ENCODE measurements around the gene KIAA0753. TPM values are rescaled to one million over a fixed set of nuclear protein-coding genes. Genes with fewer than 3 reads are reported as not detected.

Gene KIAA0753
- polyA plus RNA-seq, 1 donor (not counting 4 experiments of a cell fraction or from before 2014, with no cell fraction given): 11.6 TPM

- Histone ChIP-seq H4K20me1 (ENCODE audit: control insufficient read depth, extremely low read depth, insufficient read depth, low read length) (no peaks in the 10 kb centered on the region), H3K4me1 (ENCODE audit: control insufficient read depth, extremely low read depth, insufficient read depth, low read length) (peaks cover 19% of the 10 kb centered on the region), H3K27ac (ENCODE audit: control insufficient read depth, insufficient read depth, low read length) (no peak overlapping the region), H3K79me2 (ENCODE audit: control insufficient read depth, insufficient read depth, low read length) (no peaks in the 10 kb centered on the region), H3K9me3 (ENCODE audit: control insufficient read depth, low read depth, low read length) (no peaks in the 10 kb centered on the region), H3K4me2 (ENCODE audit: control insufficient read depth, extremely low read depth, insufficient read depth, low read depth, low read length) (no peak overlapping the region), H3K36me3 (ENCODE audit: control insufficient read depth in 2 of 2, extremely low read depth in 1 of 2, insufficient read depth in 2 of 2, low read length in 2 of 2) (peaks cover 24 to 27% of the 10 kb centered on the region in 2 experiments), H3K9ac (ENCODE audit: control insufficient read depth, extremely low read depth, insufficient read depth, low read length) (no peak overlapping the region), H2AFZ (ENCODE audit: control insufficient read depth, low read length) (no peak overlapping the region), H3K9me1 (ENCODE audit: control insufficient read depth, extremely low read depth, insufficient read depth, low read length) (no peaks in the 10 kb centered on the region), H3K4me3 (ENCODE audit: control insufficient read depth in 2 of 3, extremely low read depth in 1 of 3, insufficient read depth in 2 of 3, low read depth in 1 of 3, low read length in 3 of 3) (no peak overlapping the region), H3K27me3 (ENCODE audit: control insufficient read depth, extremely low read depth, insufficient read depth, low read length) (no peaks in the 10 kb centered on the region)
- FAIRE-seq (no peak), DNase-seq (ENCODE audit: low read depth, low spot score) (no peak)
- dilution Hi-C loops (cut with MboI; ENCODE audit: extremely low pct_ligation_motif_present, low sequenced_read_pairs): no loop called here
- TF ChIP-seq CTCF (optimal IDR thresholded peaks at IDR 0.05 in 1 of 3, IDR thresholded peaks at IDR 0.05 in 1 of 3, conservative IDR thresholded peaks at IDR 0.05 in 1 of 3; ENCODE audit: extremely low read depth in 1 of 3, insufficient read depth in 2 of 3, low read length in 3 of 3): no peak
Observed at GRCh38 chr17:6588165-6588564, 52.3 kb downstream of the KIAA0753 start.

- Histone ChIP-seq H3K9me3 (ENCODE audit: control insufficient read depth, low read depth, low read length) (no peaks in the 10 kb centered on the region), H3K4me3 (ENCODE audit: control insufficient read depth in 2 of 3, extremely low read depth in 1 of 3, insufficient read depth in 2 of 3, low read depth in 1 of 3, low read length in 3 of 3) (no peak overlapping the region), H3K27ac (ENCODE audit: control insufficient read depth, insufficient read depth, low read length) (no peak overlapping the region), H3K4me2 (ENCODE audit: control insufficient read depth, extremely low read depth, insufficient read depth, low read depth, low read length) (no peak overlapping the region), H3K9ac (ENCODE audit: control insufficient read depth, extremely low read depth, insufficient read depth, low read length) (no peak overlapping the region), H3K79me2 (ENCODE audit: control insufficient read depth, insufficient read depth, low read length) (no peaks in the 10 kb centered on the region), H3K9me1 (ENCODE audit: control insufficient read depth, extremely low read depth, insufficient read depth, low read length) (no peaks in the 10 kb centered on the region), H3K36me3 (ENCODE audit: control insufficient read depth in 2 of 2, extremely low read depth in 1 of 2, insufficient read depth in 2 of 2, low read length in 2 of 2) (peaks cover 27 to 33% of the 10 kb centered on the region in 2 experiments), H4K20me1 (ENCODE audit: control insufficient read depth, extremely low read depth, insufficient read depth, low read length) (no peaks in the 10 kb centered on the region), H3K4me1 (ENCODE audit: control insufficient read depth, extremely low read depth, insufficient read depth, low read length) (peaks cover 15% of the 10 kb centered on the region), H3K27me3 (ENCODE audit: control insufficient read depth, extremely low read depth, insufficient read depth, low read length) (no peaks in the 10 kb centered on the region), H2AFZ (ENCODE audit: control insufficient read depth, low read length) (no peak overlapping the region)
- dilution Hi-C loops (cut with MboI; ENCODE audit: extremely low pct_ligation_motif_present, low sequenced_read_pairs): no loop called here
- no peak for TF ChIP-seq CTCF (optimal IDR thresholded peaks at IDR 0.05 in 1 of 3, IDR thresholded peaks at IDR 0.05 in 1 of 3, conservative IDR thresholded peaks at IDR 0.05 in 1 of 3; ENCODE audit: extremely low read depth in 1 of 3, insufficient read depth in 2 of 3, low read length in 3 of 3)
- no peak for TF ChIP-seq EZH2 (IDR thresholded peaks at IDR 0.05; ENCODE audit: low read length)
- DNase-seq (ENCODE audit: low read depth, low spot score) (no peak), FAIRE-seq (no peak)
Observed at GRCh38 chr17:6587310-6587709, 53.2 kb downstream of the KIAA0753 start.
